GM18499 (cell line): Measurements from ENCODE around the gene TMEM79.

Experiments
- ATAC-seq: cut with Tn5 transposase; IDR thresholded peaks from one replicate; pipeline ENCODE4 v1.9.1; 2021; ENCODE audit warnings: moderate number of reproducible peaks; ENCODE audit not compliant: insufficient read depth, unreplicated experiment

TMEM79 gene

GRCh38 chr1:156262461-156263287, 21.5 kb upstream of the TMEM79 start:
- no peak for ATAC-seq

GRCh38 chr1:156263288-156263655, 20.9 kb upstream of the TMEM79 start:
- no peak for ATAC-seq

DNA sequence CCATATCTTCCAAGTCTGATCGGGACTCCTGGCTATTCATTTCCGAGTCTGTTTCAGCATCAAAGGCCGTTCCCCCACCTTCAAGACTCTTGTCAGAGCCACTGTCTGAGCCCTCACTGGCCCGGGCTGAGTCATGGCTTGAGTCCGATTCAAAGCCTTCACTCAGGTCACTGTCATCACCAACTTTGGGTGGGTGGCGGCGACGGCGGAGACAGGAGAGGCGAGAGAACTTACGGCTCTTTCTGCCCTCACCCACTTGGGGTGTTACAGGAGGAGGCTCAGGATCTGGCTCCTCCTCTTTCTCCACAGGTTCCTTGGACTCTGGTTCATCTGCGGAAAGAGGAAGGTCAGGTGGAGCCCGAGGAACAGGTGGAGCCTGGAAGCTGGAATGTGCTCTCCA, 18.1 kb upstream of the TMEM79 start:
- no peak for ATAC-seq

DNA sequence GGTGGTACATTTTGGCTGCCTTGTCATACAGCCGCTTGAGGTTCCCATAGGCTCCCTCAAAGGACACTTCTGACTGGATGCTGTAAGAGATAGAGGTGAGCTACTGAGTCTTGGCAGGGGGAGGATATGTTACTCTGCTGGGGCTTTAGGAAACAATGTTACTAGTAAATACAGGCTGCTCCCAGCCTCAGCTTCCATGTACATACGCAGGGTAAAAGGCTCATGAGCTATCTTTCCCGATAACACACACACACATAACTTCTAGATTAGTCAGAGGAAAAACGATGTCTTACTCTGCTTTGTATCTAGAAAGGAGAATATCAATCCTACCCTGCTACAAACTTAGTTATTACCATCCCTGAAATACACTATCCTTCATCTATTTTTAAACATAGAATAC, 15.8 kb upstream of the TMEM79 start:
- no peak for ATAC-seq

GRCh38 chr1:156270314-156270713, 13.8 kb upstream of the TMEM79 start:
- ATAC-seq: no peak

DNA sequence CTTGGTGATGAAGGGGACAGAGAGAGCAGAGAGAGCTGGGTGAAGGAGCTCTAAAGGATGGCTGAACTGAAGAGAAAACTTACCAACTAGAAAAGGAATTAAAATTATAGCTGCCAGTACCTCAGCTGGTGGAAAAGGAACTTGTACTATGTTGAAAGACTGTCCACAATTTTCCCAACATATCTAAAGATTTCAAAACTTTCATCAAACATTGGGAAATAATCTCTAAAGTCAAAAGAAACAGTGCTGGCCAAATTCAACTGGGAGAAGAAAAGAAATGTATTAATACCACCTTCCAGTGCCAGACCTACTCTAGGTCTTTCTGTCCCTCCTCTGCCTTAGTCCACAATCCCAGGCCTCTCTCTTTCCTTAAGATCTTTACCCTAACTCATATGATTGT, 7.6 kb upstream of the TMEM79 start:
- ATAC-seq: no peak

DNA sequence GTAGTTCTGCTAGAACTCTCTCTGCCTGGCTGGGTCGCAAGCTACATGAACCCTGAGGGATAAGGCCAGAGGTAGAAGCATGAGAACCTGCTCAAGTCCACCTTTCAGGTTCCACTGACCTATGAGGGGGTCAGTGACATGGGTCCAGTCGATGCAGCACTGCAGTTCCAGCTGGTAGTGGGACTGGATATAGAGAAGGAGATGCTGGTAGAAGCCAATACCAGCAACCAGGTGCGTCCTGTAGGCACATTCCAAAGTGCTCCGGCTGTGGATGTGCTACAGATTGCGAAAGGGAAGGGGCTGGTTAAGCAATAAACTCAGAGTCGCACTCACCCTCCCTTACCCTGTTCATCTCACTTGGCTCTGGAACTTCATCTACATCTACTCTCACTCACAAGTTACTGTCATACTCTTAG, 7.2 kb upstream of the TMEM79 start:
- ATAC-seq: no peak

GRCh38 chr1:156279837-156280236, 4.3 kb upstream of the TMEM79 start:
- no peak for ATAC-seq

DNA sequence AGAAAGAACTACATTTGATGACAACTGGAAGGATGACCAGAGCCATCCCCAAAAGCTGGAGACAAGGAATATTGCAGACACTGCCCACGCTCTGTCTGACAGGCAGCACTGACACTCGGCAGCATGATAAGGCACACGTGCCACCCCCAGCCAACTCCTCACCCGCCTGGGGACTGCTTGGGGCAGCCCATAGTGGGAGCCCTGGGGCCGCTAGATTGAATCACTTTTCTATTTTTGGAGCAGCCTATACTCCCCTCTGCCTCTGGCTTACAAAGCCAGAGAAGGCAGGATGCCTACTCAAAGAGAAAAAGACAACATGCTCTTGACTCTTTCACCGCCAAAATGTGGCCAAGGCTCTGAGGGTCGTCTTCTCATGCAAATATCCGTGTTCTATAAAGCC, 2.8 kb upstream of the TMEM79 start:
- ATAC-seq: no peak

- ATAC-seq: no peak
Observed at GRCh38 chr1:156281693-156282478, 2.2 kb upstream of the TMEM79 start.

DNA sequence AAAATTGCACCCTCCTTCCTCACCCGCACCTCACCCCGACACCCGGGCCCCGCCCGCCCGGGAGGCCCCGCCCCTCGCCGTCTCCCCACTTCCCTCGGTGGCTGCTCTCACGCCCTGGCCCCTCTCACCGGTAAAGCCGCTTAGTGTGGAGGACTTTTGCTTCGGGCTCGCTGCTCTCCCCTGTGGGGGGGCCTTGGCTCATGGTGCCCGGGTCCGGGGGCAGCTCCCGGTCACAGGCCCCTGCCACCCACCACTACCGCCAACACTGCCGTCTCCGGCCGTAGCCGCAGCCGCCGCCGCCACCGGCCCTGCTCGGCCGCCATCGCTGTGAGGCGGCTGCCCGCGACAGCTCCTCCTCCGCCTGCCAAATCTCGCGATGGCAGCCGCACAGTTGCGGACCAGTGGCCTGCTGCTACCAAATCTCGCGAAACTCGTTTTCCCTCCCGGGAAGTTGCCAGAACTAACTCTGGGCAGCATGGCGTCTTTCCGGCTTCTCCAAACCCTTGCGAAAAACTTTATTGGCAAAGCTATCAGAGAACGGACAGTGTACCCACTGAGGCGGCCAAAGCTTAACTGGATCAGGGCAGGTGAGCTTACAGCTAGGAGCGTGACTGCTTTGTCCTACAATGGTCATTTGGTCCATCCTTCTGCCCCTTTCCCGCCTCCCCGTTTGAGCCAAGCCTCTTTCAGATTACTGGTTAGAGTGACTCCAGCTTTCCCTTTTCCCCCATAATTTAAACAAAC, 1.5 kb upstream of the TMEM79 start, which contains the start of gene SMG5:
TSS of gene SMG5 (minus strand) at position 347 of the 744 bp plus-strand sequence. CDS start at position 202, 145 bp downstream.
- peak; percentile 43 for ATAC-seq

- no peak for ATAC-seq
Observed at GRCh38 chr1:156283521-156283920, 604 bp upstream of the TMEM79 start.

DNA sequence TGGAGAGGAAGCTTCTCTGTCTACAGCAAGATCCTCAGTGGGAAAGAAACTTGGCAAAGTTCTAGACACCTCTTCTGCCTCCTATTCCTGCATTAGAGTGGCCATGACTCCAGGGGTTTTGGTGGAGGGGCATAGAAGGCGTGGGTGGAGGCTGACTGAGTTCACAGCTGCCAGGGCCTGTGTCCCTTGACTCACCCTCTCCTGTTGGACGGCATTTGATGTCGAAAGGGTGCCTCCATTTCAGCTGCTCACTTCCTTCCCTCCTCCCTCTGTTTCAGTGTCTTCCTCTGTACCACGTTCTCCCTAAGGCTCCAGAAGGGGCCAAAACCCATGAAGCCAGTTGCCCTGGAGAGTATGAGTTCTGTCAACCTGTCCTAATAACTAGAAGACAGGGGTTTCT, 632 bp downstream of the TMEM79 start:
- no peak for ATAC-seq

DNA sequence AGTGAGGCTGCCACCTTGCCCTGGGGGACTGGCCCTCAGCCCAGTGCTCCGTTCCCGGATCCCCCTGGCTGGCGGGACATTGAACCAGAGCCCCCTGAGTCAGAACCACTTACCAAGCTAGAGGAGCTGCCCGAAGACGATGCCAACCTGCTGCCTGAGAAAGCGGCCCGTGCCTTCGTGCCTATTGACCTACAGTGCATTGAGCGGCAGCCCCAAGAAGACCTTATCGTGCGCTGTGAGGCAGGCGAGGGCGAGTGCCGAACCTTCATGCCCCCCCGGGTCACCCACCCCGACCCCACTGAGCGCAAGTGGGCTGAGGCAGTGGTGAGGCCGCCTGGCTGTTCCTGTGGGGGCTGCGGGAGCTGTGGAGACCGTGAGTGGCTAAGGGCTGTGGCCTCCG, 1.3 kb downstream of the TMEM79 start:
- ATAC-seq: no peak

DNA sequence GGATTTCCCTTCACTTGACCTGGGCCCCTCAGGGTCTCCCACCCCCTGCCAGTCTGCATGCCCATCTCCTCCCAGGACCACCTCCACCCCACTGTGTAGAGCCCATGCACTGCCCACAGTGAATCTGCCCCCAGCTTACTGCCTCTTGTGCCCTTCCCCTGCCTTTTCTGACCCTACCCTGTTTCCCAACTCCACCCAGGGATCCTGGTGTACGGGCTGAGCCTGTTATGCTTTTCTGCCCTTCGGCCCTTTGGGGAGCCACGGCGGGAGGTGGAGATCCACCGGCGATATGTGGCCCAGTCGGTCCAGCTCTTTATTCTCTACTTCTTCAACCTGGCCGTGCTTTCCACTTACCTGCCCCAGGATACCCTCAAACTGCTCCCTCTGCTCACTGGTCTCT, 1.9 kb downstream of the TMEM79 start:
- no peak for ATAC-seq

- no peak for ATAC-seq
Observed at GRCh38 chr1:156289857-156290256, 5.7 kb downstream of the TMEM79 start.

DNA sequence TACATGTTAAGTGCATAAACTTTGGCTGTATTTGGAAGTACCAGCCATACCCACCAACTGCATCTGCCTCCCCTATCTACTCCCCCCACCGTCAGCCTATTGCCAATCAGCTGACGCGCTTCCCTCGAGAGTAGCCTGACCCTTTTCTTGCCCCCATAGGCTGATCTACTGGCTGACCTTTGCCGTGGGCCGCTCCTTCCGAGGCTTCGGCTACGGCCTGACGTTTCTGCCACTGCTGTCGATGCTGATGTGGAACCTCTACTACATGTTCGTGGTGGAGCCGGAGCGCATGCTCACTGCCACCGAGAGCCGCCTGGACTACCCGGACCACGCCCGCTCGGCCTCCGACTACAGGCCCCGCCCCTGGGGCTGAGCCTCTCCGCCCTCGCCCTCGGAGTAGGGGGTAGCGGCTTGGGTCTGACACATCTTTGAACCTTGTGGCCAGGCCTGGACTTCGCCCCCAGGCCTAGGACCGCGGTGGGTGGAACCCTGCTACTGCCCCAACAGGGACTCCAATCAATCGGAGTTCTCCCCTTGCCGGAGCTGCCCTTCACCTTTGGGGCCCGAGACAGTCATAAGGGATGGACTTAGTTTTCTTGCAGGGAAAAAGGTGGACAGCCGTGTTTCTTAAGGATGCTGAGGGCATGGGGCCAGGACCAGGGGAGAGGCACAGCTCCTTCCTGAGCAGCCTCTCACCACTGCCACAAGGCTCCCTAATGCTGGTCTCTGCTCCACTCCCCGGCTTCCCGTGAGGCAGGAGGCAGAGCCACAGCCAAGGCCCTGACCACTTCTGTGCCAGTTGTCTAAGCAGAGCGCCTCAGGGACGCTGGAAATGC, 7.3 kb downstream of the TMEM79 start:
- ATAC-seq: no peak

- no peak for ATAC-seq
Observed at GRCh38 chr1:156293098-156293434, 8.9 kb downstream of the TMEM79 start.

- no peak for ATAC-seq
Observed at GRCh38 chr1:156293895-156294294, 9.8 kb downstream of the TMEM79 start.

DNA sequence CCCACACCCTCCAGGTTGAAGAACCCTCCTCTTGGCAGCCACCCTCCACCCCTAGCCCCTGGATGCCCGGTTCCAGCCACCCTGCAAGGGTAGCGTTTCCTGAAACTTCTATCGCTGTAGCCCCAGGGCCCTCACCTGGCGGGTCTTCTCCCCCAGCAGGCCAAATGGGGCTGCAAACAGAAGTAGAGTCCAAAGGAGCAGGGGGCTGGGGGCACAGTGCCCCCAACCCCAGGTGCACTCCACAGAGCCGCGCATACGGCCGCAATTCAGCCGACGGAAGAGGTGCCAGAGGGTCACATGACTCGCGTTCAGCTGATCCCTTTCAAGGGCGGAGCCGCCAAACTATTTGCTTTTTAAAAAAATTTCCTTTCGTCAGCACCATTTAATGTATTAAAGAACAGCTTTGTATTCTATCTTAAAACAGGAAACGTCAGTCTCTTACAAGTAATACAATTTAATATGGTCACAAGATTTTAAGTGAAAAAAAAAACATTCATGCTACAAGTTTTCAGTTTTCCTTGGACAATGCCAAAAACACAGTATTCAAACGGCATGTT, 11.3 kb downstream of the TMEM79 start, which contains the start of gene GLMP:
TSS of gene GLMP (minus strand) at position 289 of the 557 bp plus-strand sequence. CDS start at position 255, 34 bp downstream.
- ATAC-seq: no peak
